ENCODE data around the gene NAGS. TPM values are rescaled to one million over a fixed set of nuclear protein-coding genes. Genes with fewer than 3 reads are reported as not detected.
"Not testable (repeated sequence)": the region's sequence is repeated elsewhere in the genome, so short reads cannot be mapped to it uniquely, and the experiment has no call there.

Gene NAGS
- total RNA-seq, 1 donor from 2014 or later = 6.4 TPM

- Histone ChIP-seq H3K27ac (no peak overlapping the region), H3K4me1 (no peaks in the 10 kb centered on the region), H3K9me3 (no peaks in the 10 kb centered on the region), H3K4me3 (no peak overlapping the region), H3K27me3 (ENCODE audit: low read depth) (peaks cover 8% of the 10 kb centered on the region), H3K36me3 (no peaks in the 10 kb centered on the region)
- ATAC-seq = no peak
- intact Hi-C loops (cut with DNase I) = no loop called here
- TF ChIP-seq, protein P1, sequence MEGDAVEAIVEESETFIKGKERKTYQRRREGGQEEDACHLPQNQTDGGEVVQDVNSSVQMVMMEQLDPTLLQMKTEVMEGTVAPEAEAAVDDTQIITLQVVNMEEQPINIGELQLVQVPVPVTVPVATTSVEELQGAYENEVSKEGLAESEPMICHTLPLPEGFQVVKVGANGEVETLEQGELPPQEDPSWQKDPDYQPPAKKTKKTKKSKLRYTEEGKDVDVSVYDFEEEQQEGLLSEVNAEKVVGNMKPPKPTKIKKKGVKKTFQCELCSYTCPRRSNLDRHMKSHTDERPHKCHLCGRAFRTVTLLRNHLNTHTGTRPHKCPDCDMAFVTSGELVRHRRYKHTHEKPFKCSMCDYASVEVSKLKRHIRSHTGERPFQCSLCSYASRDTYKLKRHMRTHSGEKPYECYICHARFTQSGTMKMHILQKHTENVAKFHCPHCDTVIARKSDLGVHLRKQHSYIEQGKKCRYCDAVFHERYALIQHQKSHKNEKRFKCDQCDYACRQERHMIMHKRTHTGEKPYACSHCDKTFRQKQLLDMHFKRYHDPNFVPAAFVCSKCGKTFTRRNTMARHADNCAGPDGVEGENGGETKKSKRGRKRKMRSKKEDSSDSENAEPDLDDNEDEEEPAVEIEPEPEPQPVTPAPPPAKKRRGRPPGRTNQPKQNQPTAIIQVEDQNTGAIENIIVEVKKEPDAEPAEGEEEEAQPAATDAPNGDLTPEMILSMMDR (IDR thresholded peaks at IDR 0.05) = no peak
- DNase-seq = no peak
These were observed 41.9 kb upstream of the NAGS start for GRCh38 chr17:43962479-43962878.

- intact Hi-C loops (cut with DNase I) = no loop called here
- Histone ChIP-seq H3K27me3 (ENCODE audit: low read depth) (peaks cover 8% of the 10 kb centered on the region), H3K4me3 (no peak overlapping the region), H3K9me3 (no peaks in the 10 kb centered on the region), H3K36me3 (no peaks in the 10 kb centered on the region), H3K4me1 (no peaks in the 10 kb centered on the region), H3K27ac (no peak overlapping the region)
- TF ChIP-seq, protein P1 (IDR thresholded peaks at IDR 0.05) = no peak
- ATAC-seq (no peak), DNase-seq (no peak)
These were observed 38.1 kb upstream of the NAGS start for GRCh38 chr17:43966276-43966675.

DNA sequence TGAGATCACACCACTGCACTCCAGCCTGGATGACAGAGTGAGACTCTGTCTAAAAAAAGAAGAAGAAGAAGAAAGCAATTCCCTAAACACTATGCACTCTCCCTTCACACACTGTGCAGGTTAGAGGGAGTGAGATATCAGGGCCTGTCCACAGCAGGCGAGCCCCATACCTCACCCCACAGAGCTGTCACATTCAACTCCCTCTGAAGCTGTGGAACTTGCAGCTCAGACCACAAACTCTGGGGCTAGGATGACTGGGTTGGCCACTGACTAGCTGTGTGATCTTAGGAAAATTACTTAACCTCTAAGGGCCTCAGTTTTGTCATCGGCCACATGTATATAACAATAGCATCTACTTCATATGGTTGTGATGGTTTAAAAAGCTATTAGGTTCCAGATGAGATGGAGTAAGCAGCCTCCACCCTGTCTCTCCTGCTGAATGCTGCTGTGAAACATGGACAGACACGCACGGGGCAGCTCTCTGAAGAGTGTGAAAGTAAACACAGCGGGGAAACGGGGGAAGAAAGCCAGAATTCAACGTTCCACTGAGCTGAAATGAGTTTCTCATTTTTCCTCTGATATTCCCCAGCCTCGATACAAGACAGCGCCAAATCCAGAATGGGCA, 37.1 kb upstream of the NAGS start:
- H3K9me3 ChIP-seq = no peaks in the 10 kb centered on the region
- H3K36me3 ChIP-seq = no peaks in the 10 kb centered on the region
- no peak for ATAC-seq
- intact Hi-C loops (cut with DNase I) = no loop called here
- H3K27me3 ChIP-seq (ENCODE audit: low read depth) = peaks cover 5% of the 10 kb centered on the region
- H3K4me1 ChIP-seq = no peaks in the 10 kb centered on the region
- TF ChIP-seq, protein P1 (IDR thresholded peaks at IDR 0.05) = no peak
- no peak for DNase-seq
- H3K27ac ChIP-seq = no peak overlapping the region
- no peak overlapping the region for H3K4me3 ChIP-seq

- intact Hi-C loops (cut with DNase I) = no loop called here
- no peak overlapping the region for H3K4me3 ChIP-seq
- H3K4me1 ChIP-seq = no peaks in the 10 kb centered on the region
- DNase-seq = no peak
- H3K27ac ChIP-seq = no peak overlapping the region
- H3K36me3 ChIP-seq = no peaks in the 10 kb centered on the region
- TF ChIP-seq, protein P1 (IDR thresholded peaks at IDR 0.05) = no peak
- H3K9me3 ChIP-seq = no peaks in the 10 kb centered on the region
- no peaks in the 10 kb centered on the region for H3K27me3 ChIP-seq (ENCODE audit: low read depth)
- no peak for ATAC-seq
These were observed 34.1 kb upstream of the NAGS start for GRCh38 chr17:43970366-43970765.

GRCh38 chr17:43971436-43971835, 33.0 kb upstream of the NAGS start:
- H3K27ac ChIP-seq; H3K9me3 ChIP-seq; H3K4me1 ChIP-seq; ATAC-seq; DNase-seq; H3K4me3 ChIP-seq; H3K36me3 ChIP-seq; intact Hi-C loops (cut with DNase I); H3K27me3 ChIP-seq (ENCODE audit: low read depth): not testable (repeated sequence)

- H3K27me3 ChIP-seq (ENCODE audit: low read depth); H3K4me1 ChIP-seq; H3K27ac ChIP-seq; DNase-seq; H3K36me3 ChIP-seq; intact Hi-C loops (cut with DNase I); ATAC-seq; H3K9me3 ChIP-seq; H3K4me3 ChIP-seq: not testable (repeated sequence)
These were observed 31.8 kb upstream of the NAGS start for GRCh38 chr17:43972444-43973212.
